A673 (cell line): ENCODE results near the gene GABRB1. TPM values are rescaled to one million over a fixed set of nuclear protein-coding genes. Genes with fewer than 3 reads are reported as not detected.

Experiments used
- BruUV-seq: library from RNA; stranded (reverse); fragments of 400-500 nt; replicated peaks from 2 replicates; lab custom pipeline; 2021; lab: Mats Ljungman, UMichigan
- CTCF ChIA-PET: fragments of 300-600 bp; sonication (Branson Sonifier 250); formaldehyde crosslinking; loops from one replicate; lab custom pipeline; 2022; ENCODE audit warnings: antibody characterized with exemption; lab: Charles Lee
- POLR2A ChIA-PET: fragments of 300-600 bp; sonication (Branson Sonifier 250); formaldehyde crosslinking; loops from one replicate; lab custom pipeline; 2022; ENCODE audit warnings: antibody characterized with exemption; ENCODE audit not compliant: low non-redundant PET; lab: Charles Lee
- DNase-seq: peaks from one replicate; pipeline ENCODE4 v3.0.0-alpha.2; 2015; ENCODE audit warnings: low spot score
- H3K27ac ChIP-seq: fragments of 200-600 bp; sonication (generic); 2 replicates; pipeline ENCODE4 v1.5.1; 2016; ENCODE audit warnings: mixed run types, low read depth, mild to moderate bottlenecking, mixed read lengths, antibody characterized with exemption, low read length; ENCODE audit not compliant: poor library complexity, severe bottlenecking
- H3K27me3 ChIP-seq: fragments of 200-600 bp; sonication (generic); replicated peaks from 2 replicates; pipeline ENCODE4 v1.6.1; 2017; ENCODE audit warnings: mixed run types, low read depth, mild to moderate bottlenecking, mixed read lengths, antibody characterized with exemption, low read length; ENCODE audit not compliant: insufficient read depth, poor library complexity
- H3K36me3 ChIP-seq: fragments of 200-600 bp; sonication (generic); 2 replicates; pipeline ENCODE4 v1.6.1; 2016; ENCODE audit warnings: mixed run types, mild to moderate bottlenecking, mixed read lengths, antibody characterized with exemption, low read length; ENCODE audit not compliant: insufficient read depth, poor library complexity, severe bottlenecking
- H3K4me1 ChIP-seq: fragments of 200-600 bp; sonication (generic); 2 replicates; pipeline ENCODE4 v1.6.1; 2017; ENCODE audit warnings: mixed run types, mild to moderate bottlenecking, mixed read lengths, antibody characterized with exemption, low read length; ENCODE audit not compliant: insufficient read depth, poor library complexity, severe bottlenecking
- H3K4me3 ChIP-seq: fragments of 200-600 bp; sonication (generic); 2 replicates; pipeline ENCODE4 v1.5.1; 2016; ENCODE audit warnings: low read depth, mixed run types, mild to moderate bottlenecking, mixed read lengths, low read length; ENCODE audit not compliant: poor library complexity, severe bottlenecking
- H3K9me3 ChIP-seq: fragments of 200-600 bp; sonication (generic); 2 replicates; pipeline ENCODE4 v1.6.1; 2016; ENCODE audit warnings: mixed run types, low read depth, mild to moderate bottlenecking, mixed read lengths, antibody characterized with exemption, low read length; ENCODE audit not compliant: poor library complexity, severe bottlenecking
- CTCF ChIP-seq: fragments of 300-800, 200-600 bp; sonication (generic); conservative IDR thresholded peaks from 2 replicates; pipeline ENCODE4 v1.5.1; 2017; ENCODE audit warnings: low read depth, mild to moderate bottlenecking, antibody characterized with exemption, low read length, moderate library complexity, mixed read lengths
- EZH2 ChIP-seq: fragments of 200-600 bp; sonication (generic); IDR thresholded peaks from 2 replicates; pipeline ENCODE4 v1.6.1; 2017; ENCODE audit warnings: borderline replicate concordance, low read depth, mild to moderate bottlenecking, mixed read lengths, antibody characterized with exemption, low read length; ENCODE audit not compliant: poor library complexity, severe bottlenecking
- intact Hi-C: fragments of 100-400 bp; cut with micrococcal nuclease; formaldehyde crosslinking; loops from one replicate; pipeline ENCODE4 v1.10.0; 2022; ENCODE audit not compliant: unreplicated experiment
- total RNA-seq: library from RNA; stranded (reverse); gene quantifications from 2 replicates; pipeline ENCODE4 v1.2.3, GENCODE V29; 2021

The GABRB1 gene
- total RNA-seq, 1 experiment from 2014 or later = 1.0 TPM

GRCh38 chr4:47071901-47072341 lies 40.6 kb downstream of the GABRB1 start:
- no peak for TF ChIP-seq EZH2
- TF ChIP-seq CTCF = no peak
- CTCF ChIA-PET = no interaction called here
- no TSS peak for BruUV-seq
- Histone ChIP-seq H3K4me3 (no peak overlapping the region), H3K4me1 (peaks cover 54% of the 10 kb centered on the region), H3K27me3 (no peaks in the 10 kb centered on the region), H3K9me3 (no peaks in the 10 kb centered on the region), H3K36me3 (no peaks in the 10 kb centered on the region), H3K27ac (peak overlapping the region; percentile 65)
- DNase-seq = peak; percentile 70
- intact Hi-C loops = no loop called here
- POLR2A ChIA-PET = no interaction called here

- peak; percentile 10 for DNase-seq
- H3K36me3 ChIP-seq = no peaks in the 10 kb centered on the region
- TF ChIP-seq EZH2 = no peak
- TF ChIP-seq CTCF = no peak
- H3K4me3 ChIP-seq = no peak overlapping the region
- intact Hi-C loops = no loop called here
- no peaks in the 10 kb centered on the region for H3K9me3 ChIP-seq
- ChIA-PET POLR2A (no interaction called here), CTCF (no interaction called here)
- H3K27ac ChIP-seq = no peak overlapping the region
- BruUV-seq = no TSS peak
- H3K27me3 ChIP-seq = no peaks in the 10 kb centered on the region
- peaks cover 57% of the 10 kb centered on the region for H3K4me1 ChIP-seq
These were observed 42.3 kb downstream of the GABRB1 start for GRCh38 chr4:47073647-47074046.

GRCh38 chr4:47074816-47075215 lies 43.4 kb downstream of the GABRB1 start:
- ChIA-PET CTCF (no interaction called here), POLR2A (no interaction called here)
- intact Hi-C loops = no loop called here
- Histone ChIP-seq H3K4me3 (no peak overlapping the region), H3K9me3 (no peaks in the 10 kb centered on the region), H3K27me3 (no peaks in the 10 kb centered on the region), H3K27ac (peak overlapping the region; percentile 4), H3K36me3 (no peaks in the 10 kb centered on the region), H3K4me1 (peaks cover 57% of the 10 kb centered on the region)
- TF ChIP-seq EZH2 (no peak), CTCF (no peak)
- peak; percentile 49 for DNase-seq
- BruUV-seq = no TSS peak
